ENCODE measurements around the gene CCDC70.

The CCDC70 gene

DNA sequence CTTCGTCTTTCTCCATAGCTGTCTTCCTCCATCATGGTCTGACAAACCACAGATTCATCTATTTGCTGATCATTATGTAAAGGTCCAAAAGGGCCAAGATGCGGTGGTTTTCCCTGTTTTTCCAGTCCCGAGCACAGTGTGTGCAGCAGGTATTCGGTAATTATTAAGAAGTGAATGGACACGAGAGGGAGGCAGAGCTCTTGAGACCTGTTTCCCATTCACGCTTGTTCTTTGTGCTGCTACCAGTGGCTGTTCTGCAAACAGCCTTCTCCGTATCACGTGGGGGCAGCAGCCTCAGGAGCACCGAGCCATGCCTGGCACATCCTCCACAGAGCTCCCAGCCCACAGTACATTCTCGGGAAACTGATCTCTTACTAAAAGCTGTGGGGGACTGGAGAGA, 50.3 kb downstream of the CCDC70 start:
- no peak for DNase-seq

DNA sequence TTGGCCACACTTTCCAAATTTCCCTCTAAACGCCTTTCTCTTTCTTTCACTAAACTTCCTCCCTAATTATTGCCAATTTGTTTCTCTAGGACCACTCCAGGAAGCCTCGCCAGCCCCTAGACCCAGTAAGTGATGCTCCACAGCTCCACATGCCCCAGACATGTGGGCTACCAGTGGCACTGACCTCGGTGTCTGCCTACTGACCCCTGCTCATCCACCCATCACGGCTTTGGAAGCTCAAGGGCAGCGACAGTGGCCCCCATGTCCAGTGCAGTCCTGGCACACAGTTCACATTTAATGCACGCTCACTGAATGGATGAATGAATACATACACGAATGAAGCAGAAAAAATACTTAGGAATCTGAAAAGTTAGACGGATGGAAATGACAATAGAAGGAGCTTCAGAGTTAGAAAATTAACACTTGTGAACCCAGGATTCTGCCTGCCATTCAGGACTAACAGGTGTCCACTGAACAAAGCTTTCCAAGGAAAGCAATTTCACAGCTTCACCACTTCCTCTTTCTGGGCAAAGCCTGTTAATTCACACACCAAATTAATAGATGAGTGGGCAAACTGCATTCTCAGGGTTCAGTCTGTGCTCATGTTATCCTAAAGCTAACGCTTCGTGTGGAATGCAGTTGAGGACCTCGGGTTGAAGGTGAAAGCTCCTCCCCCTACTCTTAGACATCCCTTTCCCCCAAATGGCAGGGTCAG, 50.9 kb downstream of the CCDC70 start:
- no peak for DNase-seq

DNA sequence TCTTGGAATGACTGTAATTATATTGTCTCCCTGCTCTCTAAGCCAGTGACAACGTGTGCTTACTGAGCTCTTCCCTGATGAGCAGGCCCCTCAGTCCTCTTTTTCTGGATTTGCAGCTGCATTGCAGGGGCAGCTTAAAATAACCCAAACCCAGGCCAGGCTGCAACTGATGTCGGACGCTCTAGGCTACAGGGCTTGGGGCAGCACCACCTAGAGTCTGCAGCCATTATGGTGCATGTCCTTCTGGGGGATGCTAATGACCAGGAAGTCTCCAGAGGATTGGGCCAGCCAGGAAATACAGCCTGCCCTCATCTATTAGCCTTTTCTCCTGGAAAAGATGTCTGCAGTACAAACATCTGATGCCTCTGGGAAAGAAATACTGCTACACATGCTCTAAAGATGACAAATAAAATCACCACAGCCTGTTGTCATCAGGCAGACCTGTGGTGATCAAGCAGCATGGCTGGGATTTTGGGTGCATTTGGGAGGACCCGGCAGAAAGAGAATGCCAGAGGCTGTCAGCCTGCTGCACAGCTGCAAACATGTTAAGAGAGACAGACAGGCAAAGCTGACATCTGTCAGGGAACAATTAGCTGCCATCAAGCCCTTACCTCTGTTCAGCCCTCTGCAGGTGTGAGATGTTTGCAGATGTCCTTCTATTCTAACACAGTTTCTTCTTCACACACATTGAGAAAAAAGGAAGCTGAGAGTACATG, 51.8 kb downstream of the CCDC70 start:
- no peak for DNase-seq

DNA sequence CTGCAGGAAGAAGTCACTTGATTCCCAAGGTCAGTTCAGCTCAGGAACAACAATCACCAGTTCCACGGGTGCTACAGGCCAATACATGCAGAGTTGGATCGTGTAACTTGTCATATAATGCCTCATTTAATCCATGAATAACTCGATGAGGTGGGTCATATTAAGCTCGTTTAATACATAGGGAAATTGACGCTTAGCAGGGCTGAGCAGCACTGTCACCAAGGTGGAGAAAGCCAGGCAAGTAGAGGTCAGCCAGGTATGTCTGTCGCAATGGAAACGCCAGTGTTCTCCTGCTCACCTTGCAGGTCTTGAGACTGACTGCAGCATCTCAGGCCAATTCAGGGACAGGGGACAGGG, 52.3 kb downstream of the CCDC70 start:
- DNase-seq, result no peak
